ENCODE measurements around the gene PHACTR3.

The PHACTR3 gene

GRCh38 chr20:59831024-59831915 lies 226.9 kb downstream of the PHACTR3 start:
- Histone ChIP-seq H3K4me1 (ENCODE audit: control insufficient read depth in 1 of 2, insufficient read depth in 2 of 2, low read length in 2 of 2) (peaks cover 20 to 25% of the 10 kb centered on the region in 2 donors), H3K36me3 (ENCODE audit: control insufficient read depth in 1 of 2, insufficient read depth in 2 of 2, low read length in 2 of 2) (no peaks in the 10 kb centered on the region), H3K9me3 (ENCODE audit: control insufficient read depth in 1 of 2, low read length in 2 of 2) (no peaks in the 10 kb centered on the region), H3K9ac (ENCODE audit: low read depth in 1 of 2, low read length in 2 of 2) (no peak overlapping the region), H3K27me3 (ENCODE audit: control insufficient read depth in 1 of 2, insufficient read depth in 2 of 2, low read length in 2 of 2) (no peaks in the 10 kb centered on the region), H3K27ac (ENCODE audit: low read depth, low read length) (no peak overlapping the region), H3K4me3 (ENCODE audit: low read depth in 1 of 2, low read length in 2 of 2) (no peak overlapping the region)

GRCh38 chr20:59831916-59832270 lies 227.6 kb downstream of the PHACTR3 start:
- H3K4me1 ChIP-seq (ENCODE audit: control insufficient read depth in 1 of 2, insufficient read depth in 2 of 2, low read length in 2 of 2), result peaks cover 18 to 26% of the 10 kb centered on the region in 2 donors
- no peaks in the 10 kb centered on the region for H3K36me3 ChIP-seq (ENCODE audit: control insufficient read depth in 1 of 2, insufficient read depth in 2 of 2, low read length in 2 of 2)
- H3K4me3 ChIP-seq (ENCODE audit: low read depth in 1 of 2, low read length in 2 of 2), result no peak overlapping the region
- no peak overlapping the region for H3K27ac ChIP-seq (ENCODE audit: low read depth, low read length)
- H3K9me3 ChIP-seq (ENCODE audit: control insufficient read depth in 1 of 2, low read length in 2 of 2), result no peaks in the 10 kb centered on the region
- no peak overlapping the region for H3K9ac ChIP-seq (ENCODE audit: low read depth in 1 of 2, low read length in 2 of 2)
- no peaks in the 10 kb centered on the region for H3K27me3 ChIP-seq (ENCODE audit: control insufficient read depth in 1 of 2, insufficient read depth in 2 of 2, low read length in 2 of 2)

DNA sequence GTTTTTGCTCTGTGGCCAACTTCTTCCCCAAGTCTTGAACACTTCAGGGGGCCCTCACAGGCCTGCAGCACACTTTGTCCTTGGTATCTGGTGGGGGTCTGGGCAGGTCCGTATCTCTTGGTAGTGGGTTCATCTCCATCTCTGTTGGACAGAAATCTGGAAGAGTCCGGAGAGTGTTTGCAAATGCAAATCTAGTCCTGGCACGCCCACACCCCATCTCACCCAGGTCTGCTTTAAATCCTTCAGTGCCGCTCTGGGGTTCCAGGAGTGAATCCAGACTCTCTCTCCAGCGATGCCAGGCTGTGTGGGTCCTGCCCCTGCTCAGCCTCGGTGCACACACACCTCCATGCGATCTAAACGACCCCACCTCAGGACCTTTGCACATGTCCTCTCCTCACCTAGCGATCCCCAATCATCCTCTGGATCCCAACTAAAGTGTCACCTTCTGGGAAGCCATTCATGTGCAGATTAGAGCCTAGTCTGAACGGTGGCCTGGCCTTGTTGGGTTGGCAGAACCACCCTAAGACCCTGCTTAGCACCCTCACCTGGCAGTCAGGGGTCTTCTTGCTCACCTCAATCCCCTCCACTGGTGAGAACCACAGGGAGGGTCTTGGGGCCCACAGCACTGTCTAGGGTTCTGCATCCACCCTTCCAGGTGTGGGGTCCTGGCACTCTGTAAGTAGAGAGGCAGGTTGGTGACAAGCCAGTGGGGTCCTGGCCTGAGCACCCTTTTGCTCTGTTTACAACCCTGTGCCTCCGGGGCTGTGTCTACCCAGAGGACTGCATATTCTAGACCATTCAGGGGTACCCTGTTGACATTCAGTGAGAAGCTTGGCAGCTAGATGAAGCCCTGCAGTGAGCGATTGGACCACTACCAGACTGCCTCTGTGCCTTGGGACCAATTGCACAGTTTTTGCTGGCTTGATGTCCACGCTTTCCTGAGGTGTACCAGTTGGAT lies 228.3 kb downstream of the PHACTR3 start:
- H3K4me3 ChIP-seq (ENCODE audit: low read depth in 1 of 2, low read length in 2 of 2), result no peak overlapping the region
- no peak overlapping the region for H3K9ac ChIP-seq (ENCODE audit: low read depth in 1 of 2, low read length in 2 of 2)
- H3K36me3 ChIP-seq (ENCODE audit: control insufficient read depth in 1 of 2, insufficient read depth in 2 of 2, low read length in 2 of 2), result no peaks in the 10 kb centered on the region
- no peak overlapping the region for H3K27ac ChIP-seq (ENCODE audit: low read depth, low read length)
- H3K4me1 ChIP-seq (ENCODE audit: control insufficient read depth in 1 of 2, insufficient read depth in 2 of 2, low read length in 2 of 2), result peaks cover 13 to 22% of the 10 kb centered on the region in 2 donors
- H3K9me3 ChIP-seq (ENCODE audit: control insufficient read depth in 1 of 2, low read length in 2 of 2), result no peaks in the 10 kb centered on the region
- H3K27me3 ChIP-seq (ENCODE audit: control insufficient read depth in 1 of 2, insufficient read depth in 2 of 2, low read length in 2 of 2), result no peaks in the 10 kb centered on the region

- Histone ChIP-seq H3K27me3 (ENCODE audit: control insufficient read depth in 1 of 2, insufficient read depth in 2 of 2, low read length in 2 of 2) (no peaks in the 10 kb centered on the region), H3K4me3 (ENCODE audit: low read depth in 1 of 2, low read length in 2 of 2) (no peak overlapping the region), H3K9me3 (ENCODE audit: control insufficient read depth in 1 of 2, low read length in 2 of 2) (no peaks in the 10 kb centered on the region), H3K4me1 (ENCODE audit: control insufficient read depth in 1 of 2, insufficient read depth in 2 of 2, low read length in 2 of 2) (peaks cover 13 to 22% of the 10 kb centered on the region in 2 donors), H3K36me3 (ENCODE audit: control insufficient read depth in 1 of 2, insufficient read depth in 2 of 2, low read length in 2 of 2) (no peaks in the 10 kb centered on the region), H3K27ac (ENCODE audit: low read depth, low read length) (no peak overlapping the region), H3K9ac (ENCODE audit: low read depth in 1 of 2, low read length in 2 of 2) (no peak overlapping the region)
These were observed 230.7 kb downstream of the PHACTR3 start for GRCh38 chr20:59835057-59835447.

- H3K9ac ChIP-seq (ENCODE audit: low read depth in 1 of 2, low read length in 2 of 2), result peak overlapping the region in 1 of 2 donors; percentile 19
- no peaks in the 10 kb centered on the region for H3K27me3 ChIP-seq (ENCODE audit: control insufficient read depth in 1 of 2, insufficient read depth in 2 of 2, low read length in 2 of 2)
- H3K27ac ChIP-seq (ENCODE audit: low read depth, low read length), result no peak overlapping the region
- H3K4me3 ChIP-seq (ENCODE audit: low read depth in 1 of 2, low read length in 2 of 2), result peak overlapping the region; percentile 53 to 55
- H3K36me3 ChIP-seq (ENCODE audit: control insufficient read depth in 1 of 2, insufficient read depth in 2 of 2, low read length in 2 of 2), result no peaks in the 10 kb centered on the region
- peaks cover 13 to 22% of the 10 kb centered on the region in 2 donors for H3K4me1 ChIP-seq (ENCODE audit: control insufficient read depth in 1 of 2, insufficient read depth in 2 of 2, low read length in 2 of 2)
- H3K9me3 ChIP-seq (ENCODE audit: control insufficient read depth in 1 of 2, low read length in 2 of 2), result no peaks in the 10 kb centered on the region
These were observed 231.4 kb downstream of the PHACTR3 start for GRCh38 chr20:59835448-59836395.

DNA sequence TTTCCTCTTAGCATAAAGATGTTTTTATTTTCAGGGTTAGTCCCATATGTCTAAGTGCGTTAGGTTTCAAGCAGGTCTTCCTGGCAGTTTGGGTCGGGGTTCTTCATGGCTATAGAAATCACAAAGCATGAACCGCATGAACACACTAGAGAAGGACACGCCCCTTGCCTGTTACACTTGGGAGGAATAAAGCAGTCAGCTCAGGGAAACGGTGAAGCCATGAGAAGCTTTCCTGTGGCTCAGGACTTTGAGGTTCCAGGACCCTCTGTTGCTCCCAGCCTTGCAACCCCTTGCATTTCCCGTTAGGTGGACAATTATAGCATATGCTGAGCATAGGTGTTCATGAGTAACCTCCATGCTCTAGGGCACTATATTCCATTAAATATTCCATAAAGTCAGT lies 232.4 kb downstream of the PHACTR3 start:
- peaks cover 13 to 22% of the 10 kb centered on the region in 2 donors for H3K4me1 ChIP-seq (ENCODE audit: control insufficient read depth in 1 of 2, insufficient read depth in 2 of 2, low read length in 2 of 2)
- no peak overlapping the region for H3K9ac ChIP-seq (ENCODE audit: low read depth in 1 of 2, low read length in 2 of 2)
- H3K27me3 ChIP-seq (ENCODE audit: control insufficient read depth in 1 of 2, insufficient read depth in 2 of 2, low read length in 2 of 2), result no peaks in the 10 kb centered on the region
- H3K9me3 ChIP-seq (ENCODE audit: control insufficient read depth in 1 of 2, low read length in 2 of 2), result no peaks in the 10 kb centered on the region
- no peaks in the 10 kb centered on the region for H3K36me3 ChIP-seq (ENCODE audit: control insufficient read depth in 1 of 2, insufficient read depth in 2 of 2, low read length in 2 of 2)
- peak overlapping the region in 1 of 2 donors; percentile 53 for H3K4me3 ChIP-seq (ENCODE audit: low read depth in 1 of 2, low read length in 2 of 2)
- H3K27ac ChIP-seq (ENCODE audit: low read depth, low read length), result no peak overlapping the region

GRCh38 chr20:59837623-59838394 lies 233.5 kb downstream of the PHACTR3 start:
- Histone ChIP-seq H3K4me1 (ENCODE audit: control insufficient read depth in 1 of 2, insufficient read depth in 2 of 2, low read length in 2 of 2) (peaks cover 13 to 22% of the 10 kb centered on the region in 2 donors), H3K36me3 (ENCODE audit: control insufficient read depth in 1 of 2, insufficient read depth in 2 of 2, low read length in 2 of 2) (no peaks in the 10 kb centered on the region), H3K27ac (ENCODE audit: low read depth, low read length) (no peak overlapping the region), H3K9me3 (ENCODE audit: control insufficient read depth in 1 of 2, low read length in 2 of 2) (no peaks in the 10 kb centered on the region), H3K4me3 (ENCODE audit: low read depth in 1 of 2, low read length in 2 of 2) (no peak overlapping the region), H3K27me3 (ENCODE audit: control insufficient read depth in 1 of 2, insufficient read depth in 2 of 2, low read length in 2 of 2) (no peaks in the 10 kb centered on the region), H3K9ac (ENCODE audit: low read depth in 1 of 2, low read length in 2 of 2) (no peak overlapping the region)

DNA sequence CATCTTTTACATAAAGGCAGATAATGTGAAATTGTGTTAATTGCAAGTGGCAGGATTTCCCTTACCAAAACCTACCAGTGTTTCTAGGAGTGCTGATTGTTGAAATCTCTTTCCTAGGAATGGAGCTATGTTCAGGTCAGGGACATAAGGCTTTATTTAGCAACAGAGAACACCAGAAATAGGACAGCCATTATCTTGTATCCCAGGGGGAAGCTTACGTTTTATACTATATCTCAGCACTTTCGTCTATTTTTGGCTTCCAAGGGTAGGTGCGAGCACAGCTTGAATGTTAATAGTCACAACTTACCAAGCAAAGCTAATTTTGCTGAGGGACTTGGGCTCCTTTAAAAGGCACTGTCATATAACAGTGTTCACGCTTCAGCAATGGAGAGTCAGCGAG lies 235.1 kb downstream of the PHACTR3 start:
- H3K27ac ChIP-seq (ENCODE audit: low read depth, low read length), result no peak overlapping the region
- no peaks in the 10 kb centered on the region for H3K36me3 ChIP-seq (ENCODE audit: control insufficient read depth in 1 of 2, insufficient read depth in 2 of 2, low read length in 2 of 2)
- H3K27me3 ChIP-seq (ENCODE audit: control insufficient read depth in 1 of 2, insufficient read depth in 2 of 2, low read length in 2 of 2), result no peaks in the 10 kb centered on the region
- no peak overlapping the region for H3K4me3 ChIP-seq (ENCODE audit: low read depth in 1 of 2, low read length in 2 of 2)
- H3K9me3 ChIP-seq (ENCODE audit: control insufficient read depth in 1 of 2, low read length in 2 of 2), result no peaks in the 10 kb centered on the region
- H3K4me1 ChIP-seq (ENCODE audit: control insufficient read depth in 1 of 2, insufficient read depth in 2 of 2, low read length in 2 of 2), result peaks cover 13 to 22% of the 10 kb centered on the region in 2 donors
- H3K9ac ChIP-seq (ENCODE audit: low read depth in 1 of 2, low read length in 2 of 2), result no peak overlapping the region

- Histone ChIP-seq H3K4me3 (ENCODE audit: low read depth in 1 of 2, low read length in 2 of 2) (no peak overlapping the region), H3K27me3 (ENCODE audit: control insufficient read depth in 1 of 2, insufficient read depth in 2 of 2, low read length in 2 of 2) (no peaks in the 10 kb centered on the region), H3K36me3 (ENCODE audit: control insufficient read depth in 1 of 2, insufficient read depth in 2 of 2, low read length in 2 of 2) (no peaks in the 10 kb centered on the region), H3K4me1 (ENCODE audit: control insufficient read depth in 1 of 2, insufficient read depth in 2 of 2, low read length in 2 of 2) (no peaks in the 10 kb centered on the region), H3K9me3 (ENCODE audit: control insufficient read depth in 1 of 2, low read length in 2 of 2) (no peaks in the 10 kb centered on the region), H3K9ac (ENCODE audit: low read depth in 1 of 2, low read length in 2 of 2) (no peak overlapping the region), H3K27ac (ENCODE audit: low read depth, low read length) (no peak overlapping the region)
These were observed 241.1 kb downstream of the PHACTR3 start for GRCh38 chr20:59845472-59845871.
